ENCODE results near the gene AUTS2.

The AUTS2 gene

GRCh38 chr7:70390251-70390650 is 792.0 kb downstream of the AUTS2 start:
- H3K4me3 ChIP-seq (ENCODE audit: low read depth, low read length) = no peak overlapping the region
- CTCF ChIA-PET = interaction anchor here (0.7 kb wide), 1 partner anchor 179 kb away, joined by 3 read pairs; no protein-coding TSS in a partner anchor
- TF ChIP-seq CTCF (IDR thresholded peaks at IDR 0.05; ENCODE audit: insufficient read depth, low read length, missing control alignments) = no peak
- DNase-seq (ENCODE audit: low read depth, low spot score) = no peak
- POLR2A ChIA-PET = no interaction called here

GRCh38 chr7:70392256-70392876 is 794.1 kb downstream of the AUTS2 start:
- DNase-seq (ENCODE audit: low read depth, low spot score) = peak; percentile 9
- ChIA-PET POLR2A (interaction anchor here (0.5 kb wide), 1 partner anchor 213 kb away, joined by 3 read pairs; no protein-coding TSS in a partner anchor), CTCF (no interaction called here)
- no peak for TF ChIP-seq CTCF (IDR thresholded peaks at IDR 0.05; ENCODE audit: insufficient read depth, low read length, missing control alignments)
- H3K4me3 ChIP-seq (ENCODE audit: low read depth, low read length) = no peak overlapping the region

GRCh38 chr7:70392877-70393435 is 794.7 kb downstream of the AUTS2 start:
- CTCF ChIA-PET = no interaction called here

GRCh38 chr7:70393956-70394355 is 795.7 kb downstream of the AUTS2 start:
- ChIA-PET CTCF (no interaction called here), POLR2A (no interaction called here)
- no peak for TF ChIP-seq CTCF (IDR thresholded peaks at IDR 0.05; ENCODE audit: insufficient read depth, low read length, missing control alignments)
- no peak overlapping the region for H3K4me3 ChIP-seq (ENCODE audit: low read depth, low read length)
- no peak for DNase-seq (ENCODE audit: low read depth, low spot score)

More at GRCh38 chr7:70392877-70393435, 794.7 kb downstream of the AUTS2 start:
- POLR2A ChIA-PET = interaction anchor here (0.5 kb wide), 1 partner anchor 214 kb away, joined by 3 read pairs; no protein-coding TSS in a partner anchor
- H3K4me3 ChIP-seq (ENCODE audit: low read depth, low read length) = no peak overlapping the region
- no peak for TF ChIP-seq CTCF (IDR thresholded peaks at IDR 0.05; ENCODE audit: insufficient read depth, low read length, missing control alignments)
- no peak for DNase-seq (ENCODE audit: low read depth, low spot score)

- ChIA-PET CTCF (no interaction called here), POLR2A (no interaction called here)
- no peak for DNase-seq (ENCODE audit: low read depth, low spot score)
- no peak overlapping the region for H3K4me3 ChIP-seq (ENCODE audit: low read depth, low read length)
- no peak for TF ChIP-seq CTCF (IDR thresholded peaks at IDR 0.05; ENCODE audit: insufficient read depth, low read length, missing control alignments)
These were observed 802.6 kb downstream of the AUTS2 start for GRCh38 chr7:70400829-70401380.

- ChIA-PET POLR2A (no interaction called here), CTCF (no interaction called here)
- H3K4me3 ChIP-seq (ENCODE audit: low read depth, low read length) = no peak overlapping the region
- no peak for DNase-seq (ENCODE audit: low read depth, low spot score)
- no peak for TF ChIP-seq CTCF (IDR thresholded peaks at IDR 0.05; ENCODE audit: insufficient read depth, low read length, missing control alignments)
These were observed 803.8 kb downstream of the AUTS2 start for GRCh38 chr7:70402069-70402468.
